CD4-positive, alpha-beta T cell (primary cell): ENCODE measurements around the gene HELZ2. TPM values are rescaled to one million over a fixed set of nuclear protein-coding genes. Genes with fewer than 3 reads are reported as not detected.

Experiments used
- ATAC-seq: fragments of 200-7000 bp; cut with Tn5 transposase; one replicate; pipeline ENCODE4 v1.10.0; 2022; ENCODE audit warnings: mild to moderate bottlenecking; ENCODE audit not compliant: poor library complexity
- CTCF ChIA-PET: fragments of 350-600 bp; sonication (Branson Sonifier 250); formaldehyde crosslinking; loops from one replicate; lab custom pipeline; 2021; ENCODE audit warnings: antibody characterized with exemption, inconsistent platforms; lab: Charles Lee
- POLR2A ChIA-PET: fragments of 350-600 bp; sonication (Branson Sonifier 250); formaldehyde crosslinking; loops from one replicate; lab custom pipeline; 2021; ENCODE audit warnings: antibody characterized with exemption, inconsistent platforms; lab: Charles Lee
- DNase-seq, 14 experiments: peaks; one replicate each; pipeline ENCODE4 v3.0.0-alpha.2; 2013 to 2020; ENCODE audit warnings: mixed read lengths in 2 of 14
- H3K27ac ChIP-seq, 2 donors: one replicate each; pipeline versions ENCODE4 v1.5.1 to v1.7.0; 2013; ENCODE audit warnings: low read length in 2 of 2, low read depth in 1 of 2, mild to moderate bottlenecking in 1 of 2
- H3K27me3 ChIP-seq, 2 experiments: 1 replicate in 1 of 2; 2 replicates in 1 of 2; pipeline versions ENCODE4 v1.6.1 to v1.7.0; 2013; ENCODE audit warnings: low read length in 2 of 2, control low read depth in 1 of 2, mild to moderate bottlenecking in 1 of 2, moderate library complexity in 1 of 2; ENCODE audit not compliant: insufficient read depth in 2 of 2, control insufficient read depth in 1 of 2
- H3K36me3 ChIP-seq: one replicate; pipeline ENCODE4 v1.6.1; 2013; ENCODE audit warnings: low read length, control low read depth; ENCODE audit not compliant: insufficient read depth
- H3K4me1 ChIP-seq: one replicate; pipeline ENCODE4 v1.6.1; 2013; ENCODE audit warnings: low read length, control low read depth; ENCODE audit not compliant: insufficient read depth
- H3K4me3 ChIP-seq: one replicate; pipeline ENCODE4 v1.5.1; 2013; ENCODE audit warnings: mild to moderate bottlenecking, low read length, moderate library complexity
- H3K9me3 ChIP-seq, 2 experiments: 1 replicate in 1 of 2; 2 replicates in 1 of 2; pipeline versions ENCODE4 v1.6.1 to v1.7.0; 2013; ENCODE audit warnings: low read length in 2 of 2, mild to moderate bottlenecking in 2 of 2, control low read depth in 1 of 2, moderate library complexity in 1 of 2; ENCODE audit not compliant: control insufficient read depth in 1 of 2, insufficient read depth in 1 of 2
- H3K27ac Mint-ChIP-seq: one replicate; pipeline ENCODE4 v1.8.0; 2020; ENCODE audit warnings: mixed read lengths
- H3K27me3 Mint-ChIP-seq: one replicate; pipeline ENCODE4 v1.8.0; 2021; ENCODE audit warnings: mixed read lengths
- H3K36me3 Mint-ChIP-seq: one replicate; pipeline ENCODE4 v1.8.0; 2021; ENCODE audit warnings: low read depth, mixed read lengths
- H3K4me1 Mint-ChIP-seq: one replicate; pipeline ENCODE4 v1.8.0; 2021; ENCODE audit warnings: low read depth, mixed read lengths
- H3K4me3 Mint-ChIP-seq: one replicate; pipeline ENCODE4 v1.8.0; 2020; ENCODE audit warnings: mild to moderate bottlenecking, mixed read lengths
- H3K9me3 Mint-ChIP-seq: one replicate; pipeline ENCODE4 v1.8.0; 2020; ENCODE audit warnings: mixed read lengths
- CTCF ChIP-seq: fragments of 200-600 bp; IDR thresholded peaks from one replicate; pipeline ENCODE4 v1.8.0; 2022; ENCODE audit warnings: antibody characterized with exemption, mild to moderate bottlenecking
- intact Hi-C, 2 experiments: fragments of 100-400 bp; cut with DNase I in 1 of 2; cut with micrococcal nuclease in 1 of 2; formaldehyde crosslinking; loops; one replicate each; pipeline versions ENCODE4 v1.15.1 to v1.9.0; 2023 to 2025; cut with DNase I, micrococcal nuclease
- total RNA-seq, 174 experiments: library from RNA in 2 of 174; stranded (reverse) in 2 of 174; gene quantifications; one replicate each; pipeline ENCODE4 v1.2.3 and lab custom pipeline; 2021 to 2026

HELZ2 gene
- total RNA-seq, 2 experiments from 2014 or later = 57.7 to 59.6 TPM

- CTCF ChIA-PET = no interaction called here
- Mint-ChIP-seq H3K4me1 (peaks cover 22% of the 10 kb centered on the region), H3K4me3 (no peak overlapping the region)
Measured at GRCh38 chr20:63534831-63535651, 39.0 kb downstream of the HELZ2 start.

GRCh38 chr20:63534427-63534830 lies 39.6 kb downstream of the HELZ2 start:
- Histone ChIP-seq H3K27me3 (no peaks in the 10 kb centered on the region), H3K36me3 (no peaks in the 10 kb centered on the region), H3K4me1 (peaks cover 33% of the 10 kb centered on the region), H3K9me3 (peaks cover 0 to 8% of the 10 kb centered on the region in 2 experiments), H3K4me3 (no peak overlapping the region), H3K27ac (no peak overlapping the region)
- no peak for ATAC-seq
- Mint-ChIP-seq H3K36me3 (no peaks in the 10 kb centered on the region), H3K27ac (no peak overlapping the region), H3K27me3 (no peaks in the 10 kb centered on the region), H3K4me3 (no peak overlapping the region), H3K9me3 (no peaks in the 10 kb centered on the region), H3K4me1 (peaks cover 22% of the 10 kb centered on the region)
- no peak for DNase-seq
- intact Hi-C loops = no loop called here
- POLR2A ChIA-PET = interaction anchor here (0.7 to 1.2 kb wide), 3 partner anchors 12 to 108 kb away, joined by 3 read pairs; partner anchors contain the start of gene PPDPF
- TF ChIP-seq CTCF = no peak
- CTCF ChIA-PET = no interaction called here

More at GRCh38 chr20:63534831-63535651, 39.0 kb downstream of the HELZ2 start:
- H3K27me3 Mint-ChIP-seq = no peaks in the 10 kb centered on the region
- no peak overlapping the region for H3K27ac ChIP-seq
- POLR2A ChIA-PET = interaction anchor here (0.7 to 1.2 kb wide), 3 partner anchors 13 to 107 kb away, joined by 3 read pairs; partner anchors contain the start of gene PPDPF
- no peak for ATAC-seq
- intact Hi-C loops = loop anchor here (5.0 kb wide), 3 partner anchors 102 to 587 kb away; partner anchors contain the start of gene SAMD10 (in 1 of the 2)
- H3K4me1 ChIP-seq = peaks cover 33% of the 10 kb centered on the region
- H3K27ac Mint-ChIP-seq = no peak overlapping the region
- no peak overlapping the region for H3K4me3 ChIP-seq
- no peaks in the 10 kb centered on the region for H3K9me3 Mint-ChIP-seq
- no peaks in the 10 kb centered on the region for H3K36me3 ChIP-seq
- TF ChIP-seq CTCF = no peak
- H3K36me3 Mint-ChIP-seq = no peaks in the 10 kb centered on the region
- H3K9me3 ChIP-seq = peaks cover 0 to 7% of the 10 kb centered on the region in 2 experiments
- DNase-seq = peak in 1 of 14 experiments; percentile 50
- no peaks in the 10 kb centered on the region for H3K27me3 ChIP-seq

- no peaks in the 10 kb centered on the region for H3K27me3 Mint-ChIP-seq
- ATAC-seq (no peak), DNase-seq (peak in 1 of 14 experiments; percentile 28)
- no peak overlapping the region for H3K4me3 ChIP-seq
- POLR2A ChIA-PET = interaction anchor here (0.7 kb wide), 1 partner anchor 12 kb away, joined by 3 read pairs; no protein-coding TSS in a partner anchor
- no peaks in the 10 kb centered on the region for H3K9me3 Mint-ChIP-seq
- CTCF ChIA-PET = no interaction called here
- H3K9me3 ChIP-seq = peaks cover 0 to 8% of the 10 kb centered on the region in 2 experiments
- intact Hi-C loops = no loop called here
- peaks cover 22% of the 10 kb centered on the region for H3K4me1 Mint-ChIP-seq
- no peak overlapping the region for H3K4me3 Mint-ChIP-seq
- no peak overlapping the region for H3K27ac Mint-ChIP-seq
- no peaks in the 10 kb centered on the region for H3K36me3 Mint-ChIP-seq
- H3K4me1 ChIP-seq = peaks cover 28% of the 10 kb centered on the region
- no peaks in the 10 kb centered on the region for H3K36me3 ChIP-seq
- no peak overlapping the region for H3K27ac ChIP-seq
- no peak for TF ChIP-seq CTCF
- H3K27me3 ChIP-seq = no peaks in the 10 kb centered on the region
Measured at GRCh38 chr20:63533871-63534393, 40.1 kb downstream of the HELZ2 start.
